H1 (cell line): Measurements from ENCODE around the gene ASB16. TPM values are rescaled to one million over a fixed set of nuclear protein-coding genes. Genes with fewer than 3 reads are reported as not detected.

Experiments used
- CTCF ChIA-PET: fragments of 300-600 bp; sonication (Branson Sonifier 250); formaldehyde crosslinking; loops from one replicate; lab custom pipeline; 2021; ENCODE audit not compliant: partially characterized antibody; lab: Charles Lee
- POLR2A ChIA-PET: fragments of 300-600 bp; sonication (Branson Sonifier 250); formaldehyde crosslinking; loops from one replicate; lab custom pipeline; 2021; ENCODE audit warnings: inconsistent platforms; ENCODE audit not compliant: partially characterized antibody; lab: Charles Lee
- DNase-seq, 2 experiments: peaks; one replicate each; pipeline versions ENCODE4 v3.0.0 to v3.0.0-alpha.2; 2010 to 2022; ENCODE audit warnings: low spot score in 2 of 2, low read depth in 1 of 2, mixed read lengths in 1 of 2
- FAIRE-seq: peaks from 2 replicates; lab custom pipeline; 2011; peaks lifted over from hg19 to GRCh38; lab: Jason Lieb, UNC
- H2AFZ ChIP-seq: 2 replicates; pipeline ENCODE4 v1.8.1; 2012; ENCODE audit warnings: low read length, inconsistent platforms
- H2AK5ac ChIP-seq: 2 replicates; pipeline ENCODE4 v1.6.1; 2013; ENCODE audit warnings: low read depth, low read length
- H2BK120ac ChIP-seq: replicated peaks from 2 replicates; pipeline ENCODE3; 2013; ENCODE audit warnings: low read depth, low read length, inconsistent platforms
- H2BK12ac ChIP-seq: 2 replicates; pipeline ENCODE4 v1.6.1; 2013; ENCODE audit warnings: low read depth, low read length
- H2BK15ac ChIP-seq: 2 replicates; pipeline ENCODE4 v1.6.1; 2013; ENCODE audit warnings: low read length
- H2BK20ac ChIP-seq: 2 replicates; pipeline ENCODE4 v1.6.1; 2013; ENCODE audit warnings: low read length
- H2BK5ac ChIP-seq: 2 replicates; pipeline ENCODE4 v1.6.1; 2013; ENCODE audit warnings: low read depth, low read length
- H3K14ac ChIP-seq: 2 replicates; pipeline ENCODE4 v1.6.1; 2013; ENCODE audit warnings: inconsistent platforms; ENCODE audit not compliant: insufficient read length
- H3K18ac ChIP-seq: 2 replicates; pipeline ENCODE4 v1.6.1; 2013; ENCODE audit warnings: low read length; ENCODE audit errors: extremely low read depth
- H3K23ac ChIP-seq: 2 replicates; pipeline ENCODE4 v1.6.1; 2013; ENCODE audit warnings: inconsistent platforms; ENCODE audit not compliant: insufficient read length
- H3K23me2 ChIP-seq: 2 replicates; pipeline ENCODE4 v1.6.1; 2013; ENCODE audit warnings: low read depth, low read length
- H3K27ac ChIP-seq: 2 replicates; pipeline ENCODE4 v1.6.1; 2011; ENCODE audit warnings: low read depth, low read length, inconsistent platforms
- H3K27me3 ChIP-seq, 4 experiments: replicated peaks in 1 of 4; 1 replicate in 1 of 4; 2 replicates in 3 of 4; pipeline versions ENCODE4 v1.6.1 to v1.8.1; 2011 to 2013; ENCODE audit warnings: low read length in 3 of 4, mild to moderate bottlenecking in 3 of 4, inconsistent platforms in 2 of 4, mixed read lengths in 2 of 4, moderate library complexity in 1 of 4; ENCODE audit not compliant: control insufficient read depth in 3 of 4, insufficient read depth in 3 of 4; ENCODE audit errors: extremely low read depth in 1 of 4
- H3K36me3 ChIP-seq, 4 experiments: 2 replicates each; pipeline versions ENCODE4 v1.6.1 to v1.8.1; 2011 to 2013; ENCODE audit warnings: mild to moderate bottlenecking in 4 of 4, low read length in 3 of 4, moderate library complexity in 2 of 4, control low read depth in 1 of 4, inconsistent platforms in 1 of 4; ENCODE audit not compliant: insufficient read depth in 4 of 4, control insufficient read depth in 2 of 4
- H3K4ac ChIP-seq: replicated peaks from 2 replicates; pipeline ENCODE3; 2013; ENCODE audit warnings: low read length, low read depth, mixed read lengths, inconsistent platforms; ENCODE audit not compliant: insufficient read length
- H3K4me1 ChIP-seq, 4 experiments: replicated peaks in 1 of 4; 1 replicate in 1 of 4; 2 replicates in 3 of 4; pipeline versions ENCODE4 v1.6.1 to v1.8.1; 2011 to 2013; ENCODE audit warnings: low read length in 3 of 4, inconsistent platforms in 2 of 4, mixed read lengths in 1 of 4; ENCODE audit not compliant: insufficient read depth in 4 of 4, control insufficient read depth in 3 of 4
- H3K4me2 ChIP-seq, 2 experiments: 2 replicates each; pipeline versions ENCODE4 v1.6.1 to v1.8.1; 2011 to 2013; ENCODE audit warnings: low read depth in 2 of 2, low read length in 2 of 2, control low read depth in 1 of 2, inconsistent platforms in 1 of 2, mild to moderate bottlenecking in 1 of 2; ENCODE audit not compliant: insufficient read depth in 1 of 2
- H3K4me3 ChIP-seq, 4 experiments: fragments of 200-600, 300-600 bp in 1 of 4; sonication (generic), shearing (Covaris generic), sonication (Bioruptor Twin) in 1 of 4; 2 replicates each; pipeline versions ENCODE4 v1.5.1 to v1.8.1; 2011 to 2016; ENCODE audit warnings: low read length in 4 of 4, low read depth in 3 of 4, control low read depth in 2 of 4, inconsistent platforms in 2 of 4, mild to moderate bottlenecking in 2 of 4, mixed read lengths in 1 of 4, moderate library complexity in 1 of 4; ENCODE audit not compliant: insufficient read depth in 2 of 4; ENCODE audit errors: extremely low read depth in 1 of 4
- H3K56ac ChIP-seq: replicated peaks from 2 replicates; pipeline ENCODE3; 2013; ENCODE audit warnings: low read depth, mild to moderate bottlenecking, mixed read lengths, low read length, inconsistent platforms; ENCODE audit not compliant: insufficient read length
- H3K79me1 ChIP-seq: 2 replicates; pipeline ENCODE4 v1.6.1; 2013; ENCODE audit warnings: low read depth, low read length, control low read depth
- H3K79me2 ChIP-seq, 2 experiments: 2 replicates each; pipeline versions ENCODE4 v1.6.1 to v1.8.1; 2012 to 2013; ENCODE audit warnings: low read length in 2 of 2, mild to moderate bottlenecking in 2 of 2, inconsistent platforms in 1 of 2; ENCODE audit not compliant: insufficient read depth in 2 of 2, control insufficient read depth in 1 of 2
- H3K9ac ChIP-seq, 4 experiments: replicated peaks in 1 of 4; 1 replicate in 1 of 4; 2 replicates in 3 of 4; pipeline versions ENCODE4 v1.6.1 to v1.8.1; 2011 to 2013; ENCODE audit warnings: low read depth in 3 of 4, low read length in 3 of 4, control low read depth in 2 of 4, mild to moderate bottlenecking in 2 of 4, moderate library complexity in 2 of 4, inconsistent platforms in 1 of 4; ENCODE audit errors: extremely low read depth in 1 of 4
- H3K9me3 ChIP-seq, 2 experiments: 2 replicates each; pipeline versions ENCODE4 v1.6.1 to v1.8.1; 2012 to 2013; ENCODE audit warnings: mild to moderate bottlenecking in 2 of 2, moderate library complexity in 2 of 2, control low read depth in 1 of 2, inconsistent platforms in 1 of 2, low read depth in 1 of 2, low read length in 1 of 2, mixed read lengths in 1 of 2; ENCODE audit not compliant: insufficient read depth in 2 of 2
- H4K20me1 ChIP-seq, 2 experiments: replicated peaks in 1 of 2; 2 replicates each; pipeline versions ENCODE3 to v1.8.1; 2011 to 2013; ENCODE audit warnings: inconsistent platforms in 2 of 2, low read length in 2 of 2, mild to moderate bottlenecking in 1 of 2; ENCODE audit not compliant: insufficient read depth in 2 of 2, control insufficient read depth in 1 of 2
- H4K5ac ChIP-seq: 2 replicates; pipeline ENCODE4 v1.6.1; 2013; ENCODE audit warnings: low read length, low read depth, mixed read lengths, inconsistent platforms; ENCODE audit not compliant: insufficient read length
- H4K8ac ChIP-seq: 2 replicates; pipeline ENCODE4 v1.8.0; 2013; ENCODE audit warnings: mild to moderate bottlenecking, moderate library complexity, low read length, inconsistent platforms; ENCODE audit not compliant: insufficient read depth; ENCODE audit errors: extremely low read depth
- H4K91ac ChIP-seq: replicated peaks from 2 replicates; pipeline ENCODE3; 2013; ENCODE audit warnings: low read length, mixed read lengths, inconsistent platforms; ENCODE audit not compliant: insufficient read length
- SAP30 ChIP-seq: fragments of 300-600 bp; sonication (generic); IDR thresholded peaks from 2 replicates; pipeline ENCODE4 v1.7.1; 2012; ENCODE audit warnings: low read length, moderate library complexity, mild to moderate bottlenecking, inconsistent platforms; ENCODE audit not compliant: insufficient read depth, insufficient replicate concordance
- WGBS, 2 experiments: shearing (Covaris generic) in 1 of 2; methylation state at CpG; one replicate each; pipeline versions ENCODE4 v1.1.6 to v1.1.7; 2013 to 2015; ENCODE audit warnings: low lambda C conversion rate in 2 of 2, mixed read lengths in 2 of 2, inconsistent platforms in 1 of 2, low coverage in 1 of 2, missing lambda C conversion rate in 1 of 2; ENCODE audit not compliant: insufficient replicate concordance in 2 of 2, insufficient coverage in 1 of 2, insufficient read length in 1 of 2; ENCODE audit errors: extremely low coverage in 1 of 2, missing lambda C conversion rate in 1 of 2; 5-methylcytosine and 5-hydroxymethylcytosine counted together
- polyA plus RNA-seq, 7 experiments: library from polyadenylated mRNA; depleted of rRNA in 3 of 7; stranded (reverse) in 5 of 7; unstranded in 2 of 7; fragments of >200 nt in 5 of 7; fragments of 200-250 nt in 2 of 7; gene quantifications; 1 replicate in 5 of 7; 2 replicates in 1 of 7; 4 replicates in 1 of 7; pipeline versions ENCODE4 v1.2.1 to v1.2.3, GENCODE V29; 2011 to 2013; ENCODE audit warnings: missing spikeins in 2 of 7, mixed read lengths in 2 of 7
- total RNA-seq: library from RNA; stranded (reverse); fragmentation: NEBNext Ultra II Directional; extraction: Animal tissue kit (Norgen Biotek cat#: 25700); gene quantifications from 2 replicates; pipeline ENCODE4 v1.2.1, GENCODE V29; 2021

The ASB16 gene
- total and polyA plus RNA-seq, 2 of the 8 experiments (the other 6 are each of a cell fraction or from before 2014, with no cell fraction given) = 0.05 TPM; not detected in 1

DNA sequence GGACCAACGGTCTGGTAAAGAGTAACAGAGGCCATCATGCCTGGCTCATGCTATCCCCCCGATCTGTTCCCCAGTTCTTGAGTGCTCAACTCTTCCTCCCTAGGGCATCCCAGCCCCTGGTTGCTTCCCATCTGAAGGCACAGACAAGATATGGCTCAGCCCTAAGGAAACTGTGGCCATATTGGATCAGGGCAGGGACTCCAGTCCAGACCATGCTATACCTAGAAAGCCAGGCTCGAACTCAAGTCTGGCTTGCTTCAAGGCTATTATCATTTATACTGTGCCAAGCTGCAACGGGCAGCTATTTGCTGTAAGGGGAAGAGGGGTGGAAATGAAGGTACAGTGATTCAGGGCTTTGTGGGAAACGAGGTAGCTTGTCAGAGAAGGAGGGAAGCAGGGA, 46.2 kb downstream of the ASB16 start:
- Histone ChIP-seq H3K27ac (no peak overlapping the region), H2AK5ac (no peak overlapping the region), H4K91ac (no peak overlapping the region), H3K4me3 (no peak overlapping the region), H4K8ac (no peak overlapping the region), H3K23me2 (peaks cover 16% of the 10 kb centered on the region), H3K36me3 (peaks cover 20 to 42% (median 31%) of the 10 kb centered on the region in 4 experiments; a peak in 7 of 8 replicates), H2AFZ (no peak overlapping the region), H2BK12ac (no peak overlapping the region), H3K27me3 (no peaks in the 10 kb centered on the region), H4K20me1 (peaks cover 0 to 8% of the 10 kb centered on the region in 2 experiments), H3K9me3 (no peaks in the 10 kb centered on the region), H3K79me1 (peaks cover 9% of the 10 kb centered on the region), H2BK15ac (no peak overlapping the region), H2BK120ac (no peak overlapping the region), H3K56ac (no peak overlapping the region), H3K18ac (no peak overlapping the region), H3K79me2 (peaks cover 11 to 23% of the 10 kb centered on the region in 2 experiments), H3K4me1 (peaks cover 0 to 13% (median 3%) of the 10 kb centered on the region in 4 experiments; a peak in 5 of 7 replicates), H2BK5ac (no peak overlapping the region), H3K4ac (no peak overlapping the region), H4K5ac (no peak overlapping the region), H3K23ac (no peak overlapping the region), H3K14ac (no peak overlapping the region), H3K9ac (no peak overlapping the region), H3K4me2 (no peak overlapping the region; a peak in 1 of 4 replicates), H2BK20ac (no peak overlapping the region)
- CTCF ChIA-PET = interaction anchor here (0.6 to 12.7 kb wide), 11 partner anchors 9 to 241 kb away, joined by 3 to 158 read pairs (median 5); partner anchors contain the start of gene GRN
- 90% methylated on average over 5 of the region's 5 CpGs; no CpG with 5 or more reads in 1 of the 2 experiments for WGBS, 2 experiments
- no peak for TF ChIP-seq SAP30
- POLR2A ChIA-PET = interaction anchor here (0.7 to 8.7 kb wide), 7 partner anchors 10 to 137 kb away, joined by 3 to 78 read pairs (median 5); partner anchors contain the start of genes ATXN7L3 and RUNDC3A
- DNase-seq (no peak), FAIRE-seq (no peak)
